Mesodermal cell (in vitro differentiated cells): Measurements from ENCODE around the gene SFSWAP.

Source experiments
- H3K27ac ChIP-seq: 2 replicates; pipeline ENCODE4 v1.7.0; 2013; ENCODE audit warnings: mild to moderate bottlenecking, low read depth, low read length, moderate library complexity; ENCODE audit not compliant: severe bottlenecking
- H3K36me3 ChIP-seq: 2 replicates; pipeline ENCODE4 v1.7.1; 2013; ENCODE audit warnings: mild to moderate bottlenecking, low read length, moderate library complexity; ENCODE audit not compliant: control insufficient read depth, insufficient read depth
- H3K4me1 ChIP-seq: one replicate; pipeline ENCODE4 v1.7.1; 2013; ENCODE audit warnings: mild to moderate bottlenecking, low read length; ENCODE audit not compliant: insufficient read depth, control insufficient read depth, poor library complexity, severe bottlenecking
- H3K4me3 ChIP-seq: 2 replicates; pipeline ENCODE4 v1.7.0; 2013; ENCODE audit warnings: low read length, control low read depth, mild to moderate bottlenecking; ENCODE audit not compliant: insufficient read depth, poor library complexity, severe bottlenecking; ENCODE audit errors: extremely low read depth
- H3K9me3 ChIP-seq: 2 replicates; pipeline ENCODE4 v1.7.1; 2013; ENCODE audit warnings: mild to moderate bottlenecking, low read length, moderate library complexity; ENCODE audit not compliant: control insufficient read depth
- WGBS, 2 experiments: methylation state at CpG; one replicate each; pipeline ENCODE4 v1.1.5; 2013; ENCODE audit warnings: missing lambda C conversion rate in 2 of 2; ENCODE audit not compliant: insufficient coverage in 2 of 2; 5-methylcytosine and 5-hydroxymethylcytosine counted together

Gene SFSWAP

GRCh38 chr12:131690320-131690719 lies 20.6 kb upstream of the SFSWAP start:
- Histone ChIP-seq H3K4me3 (no peak overlapping the region), H3K4me1 (no peaks in the 10 kb centered on the region), H3K9me3 (no peaks in the 10 kb centered on the region), H3K27ac (no peak overlapping the region), H3K36me3 (no peaks in the 10 kb centered on the region)
- 82 to 85% methylated on average over 8 to 10 of the region's 10 CpGs for WGBS, 2 experiments

- WGBS, 2 experiments: 87 to 89% methylated on average over 18 to 19 of the region's 19 CpGs
- Histone ChIP-seq H3K4me1 (no peaks in the 10 kb centered on the region), H3K9me3 (no peaks in the 10 kb centered on the region), H3K27ac (no peak overlapping the region), H3K36me3 (no peaks in the 10 kb centered on the region), H3K4me3 (no peak overlapping the region)
Observed at GRCh38 chr12:131692431-131692830, 18.5 kb upstream of the SFSWAP start.

- no peaks in the 10 kb centered on the region for H3K4me1 ChIP-seq
- H3K4me3 ChIP-seq: no peak overlapping the region
- no peaks in the 10 kb centered on the region for H3K36me3 ChIP-seq
- 80% methylated on average over 8 to 9 of the region's 10 CpGs for WGBS, 2 experiments
- no peak overlapping the region for H3K27ac ChIP-seq
- no peaks in the 10 kb centered on the region for H3K9me3 ChIP-seq
Observed at GRCh38 chr12:131693149-131693548, 17.7 kb upstream of the SFSWAP start.

GRCh38 chr12:131694116-131694838 lies 16.6 kb upstream of the SFSWAP start:
- Histone ChIP-seq H3K27ac (no peak overlapping the region), H3K36me3 (no peaks in the 10 kb centered on the region), H3K9me3 (no peaks in the 10 kb centered on the region), H3K4me3 (no peak overlapping the region), H3K4me1 (no peaks in the 10 kb centered on the region)
- WGBS, 2 experiments: 89 to 90% methylated on average over 10 of the region's 11 CpGs

DNA sequence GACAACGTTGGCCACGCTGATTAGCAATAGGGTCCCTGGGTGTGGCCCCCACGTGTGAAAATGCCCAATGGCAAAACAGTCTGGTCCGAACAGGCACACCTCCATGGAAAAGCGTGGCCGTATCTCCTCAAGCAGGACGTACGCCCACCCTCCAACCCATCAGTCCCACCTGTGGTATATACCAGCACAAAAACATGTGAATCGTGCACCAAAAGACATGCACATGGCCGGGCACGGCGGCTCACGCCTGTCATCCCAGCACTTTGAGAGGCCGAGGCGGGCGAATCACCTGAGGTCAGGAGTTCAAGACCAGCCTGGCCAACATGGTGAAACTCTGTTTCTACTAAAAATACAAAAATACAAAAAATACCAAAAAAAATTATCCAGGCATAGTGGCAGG lies 14.9 kb upstream of the SFSWAP start:
- no peaks in the 10 kb centered on the region for H3K4me1 ChIP-seq
- H3K36me3 ChIP-seq: no peaks in the 10 kb centered on the region
- no peak overlapping the region for H3K27ac ChIP-seq
- WGBS, 2 experiments: 88 to 91% methylated on average over 16 of the region's 16 CpGs
- H3K4me3 ChIP-seq: no peak overlapping the region
- no peaks in the 10 kb centered on the region for H3K9me3 ChIP-seq

GRCh38 chr12:131698286-131698685 lies 12.6 kb upstream of the SFSWAP start:
- 90 to 91% methylated on average over 11 of the region's 12 CpGs for WGBS, 2 experiments
- Histone ChIP-seq H3K36me3 (no peaks in the 10 kb centered on the region), H3K4me1 (no peaks in the 10 kb centered on the region), H3K4me3 (no peak overlapping the region), H3K9me3 (no peaks in the 10 kb centered on the region), H3K27ac (no peak overlapping the region)

DNA sequence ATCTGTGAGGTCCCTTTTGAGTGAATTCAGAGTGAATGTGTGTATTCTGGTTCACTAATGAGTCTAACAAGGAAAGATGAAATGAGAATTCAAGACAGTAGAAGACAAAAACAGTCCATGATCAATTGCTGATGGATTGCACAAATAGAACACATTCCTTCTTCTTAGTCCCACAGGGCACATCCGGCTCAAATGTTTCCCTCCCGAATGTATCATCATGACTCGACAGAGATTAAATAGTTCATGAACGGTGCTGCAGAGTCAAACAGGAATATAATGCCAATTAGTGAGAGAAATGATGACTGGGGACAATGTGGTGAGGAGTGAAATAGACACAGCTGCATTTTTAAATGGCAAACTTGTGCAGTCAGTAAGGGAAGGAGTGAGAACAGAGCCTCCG lies 11.5 kb upstream of the SFSWAP start:
- Histone ChIP-seq H3K36me3 (no peaks in the 10 kb centered on the region), H3K9me3 (peaks cover under 1% of the 10 kb centered on the region), H3K27ac (no peak overlapping the region), H3K4me3 (no peak overlapping the region), H3K4me1 (no peaks in the 10 kb centered on the region)
- WGBS, 2 experiments: 83 to 95% methylated on average over 5 of the region's 5 CpGs

- WGBS, 2 experiments: 87 to 89% methylated on average over 7 of the region's 8 CpGs
- no peaks in the 10 kb centered on the region for H3K4me1 ChIP-seq
- H3K27ac ChIP-seq: no peak overlapping the region
- H3K4me3 ChIP-seq: no peak overlapping the region
- peaks cover 6% of the 10 kb centered on the region for H3K9me3 ChIP-seq
- H3K36me3 ChIP-seq: no peaks in the 10 kb centered on the region
Observed at GRCh38 chr12:131700271-131700670, 10.6 kb upstream of the SFSWAP start.

- H3K27ac ChIP-seq: no peak overlapping the region
- H3K36me3 ChIP-seq: no peaks in the 10 kb centered on the region
- peaks cover 6% of the 10 kb centered on the region for H3K9me3 ChIP-seq
- WGBS, 2 experiments: 82 to 86% methylated on average over 6 to 9 of the region's 14 CpGs
- H3K4me1 ChIP-seq: no peaks in the 10 kb centered on the region
- no peak overlapping the region for H3K4me3 ChIP-seq
Observed at GRCh38 chr12:131701705-131702572, 9.0 kb upstream of the SFSWAP start.

DNA sequence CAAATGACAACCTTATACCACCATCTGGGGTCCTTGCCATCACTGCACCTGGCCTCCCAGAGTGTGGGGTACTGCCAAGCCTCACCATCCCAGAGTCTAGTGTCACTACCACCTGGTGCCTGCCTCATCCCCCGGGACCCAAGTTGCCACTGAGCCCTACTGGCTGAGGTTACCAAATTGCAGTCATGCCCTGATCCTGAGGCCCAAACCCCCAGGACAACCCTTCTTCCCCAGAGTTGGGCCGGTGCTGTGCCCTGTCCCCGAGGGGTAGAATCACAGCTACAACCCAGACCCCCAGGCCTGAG lies 8.4 kb upstream of the SFSWAP start:
- no peak overlapping the region for H3K4me3 ChIP-seq

DNA sequence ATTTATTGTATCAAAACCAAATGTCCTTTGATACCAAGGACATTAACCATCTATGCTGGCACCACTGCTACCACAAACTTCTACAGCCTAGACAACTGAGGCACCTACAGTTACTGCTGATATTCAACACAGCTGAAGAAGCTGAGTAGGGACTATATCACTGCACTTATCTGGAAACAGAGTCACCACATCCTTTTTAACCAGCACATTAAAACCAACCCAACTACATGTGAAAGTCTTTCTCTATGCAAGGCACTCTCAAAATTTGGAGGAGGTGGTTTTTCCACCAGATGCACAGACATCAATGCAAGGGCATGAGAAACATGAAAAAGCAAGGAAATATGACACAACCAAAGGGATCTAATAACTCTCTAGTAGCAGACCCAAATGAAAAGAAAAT lies 7.7 kb upstream of the SFSWAP start:
- Histone ChIP-seq H3K4me3 (no peak overlapping the region), H3K4me1 (no peaks in the 10 kb centered on the region), H3K36me3 (no peaks in the 10 kb centered on the region), H3K9me3 (peaks cover 6% of the 10 kb centered on the region), H3K27ac (no peak overlapping the region)

More for the DNA sequence above, 8.4 kb upstream of the SFSWAP start:
- 75 to 83% methylated on average over 1 to 2 of the region's 3 CpGs for WGBS, 2 experiments
- H3K9me3 ChIP-seq: peaks cover 6% of the 10 kb centered on the region
- H3K36me3 ChIP-seq: no peaks in the 10 kb centered on the region
- H3K4me1 ChIP-seq: no peaks in the 10 kb centered on the region
- H3K27ac ChIP-seq: no peak overlapping the region
